Liver (tissue), 9 donors: ENCODE data around the gene MAL. TPM values are rescaled to one million over a fixed set of nuclear protein-coding genes. Genes with fewer than 3 reads are reported as not detected.

ENCODE experiments used
- DNase-seq: peaks from one replicate; pipeline ENCODE4 v3.0.0-alpha.2; 2017; ENCODE audit warnings: low spot score
- H3K27ac ChIP-seq, 2 donors: one replicate each; pipeline ENCODE4 v1.7.0; 2013; ENCODE audit warnings: inconsistent platforms in 2 of 2, low read length in 2 of 2, control low read depth in 1 of 2, low read depth in 1 of 2, mild to moderate bottlenecking in 1 of 2
- H3K27me3 ChIP-seq, 4 donors: one replicate each; pipeline versions ENCODE4 v1.6.1 to v1.7.0; 2013; ENCODE audit warnings: low read length in 3 of 4, inconsistent platforms in 1 of 4, mild to moderate bottlenecking in 1 of 4, moderate library complexity in 1 of 4; ENCODE audit not compliant: control insufficient read depth in 4 of 4, insufficient read depth in 4 of 4
- H3K36me3 ChIP-seq, 4 donors: one replicate each; pipeline versions ENCODE4 v1.6.1 to v1.7.0; 2013; ENCODE audit warnings: low read length in 3 of 4, mild to moderate bottlenecking in 3 of 4, low read depth in 1 of 4, moderate library complexity in 1 of 4; ENCODE audit not compliant: control insufficient read depth in 4 of 4, insufficient read depth in 3 of 4
- H3K4me1 ChIP-seq, 4 donors: one replicate each; pipeline versions ENCODE4 v1.6.1 to v1.7.0; 2013; ENCODE audit warnings: low read length in 3 of 4, mild to moderate bottlenecking in 3 of 4, moderate library complexity in 1 of 4; ENCODE audit not compliant: control insufficient read depth in 4 of 4, insufficient read depth in 4 of 4
- H3K4me3 ChIP-seq, 3 donors: one replicate each; pipeline versions ENCODE4 v1.6.1 to v1.7.0; 2013; ENCODE audit warnings: low read length in 3 of 3, control low read depth in 1 of 3, low read depth in 1 of 3, mild to moderate bottlenecking in 1 of 3
- H3K9ac ChIP-seq, 2 donors: one replicate each; pipeline ENCODE4 v1.7.0; 2013; ENCODE audit warnings: low read length in 2 of 2, mild to moderate bottlenecking in 2 of 2, moderate library complexity in 2 of 2, control low read depth in 1 of 2, low read depth in 1 of 2
- H3K9me3 ChIP-seq, 4 donors: one replicate each; pipeline versions ENCODE4 v1.6.1 to v1.7.0; 2013; ENCODE audit warnings: low read length in 3 of 4; ENCODE audit not compliant: control insufficient read depth in 4 of 4
- EGR1 ChIP-seq, 2 donors: IDR thresholded peaks; 2 replicates each; pipeline ENCODE4 v1.6.1; 2016 to 2018; ENCODE audit warnings: antibody characterized with exemption in 2 of 2, low read depth in 2 of 2
- FOXA1 ChIP-seq: IDR thresholded peaks from 2 replicates; pipeline ENCODE4 v1.6.1; 2016; ENCODE audit warnings: antibody characterized with exemption
- FOXA2 ChIP-seq: IDR thresholded peaks from 2 replicates; pipeline ENCODE4 v1.6.1; 2016; ENCODE audit warnings: antibody characterized with exemption
- HNF4A ChIP-seq, 2 donors: conservative IDR thresholded peaks; 2 replicates each; pipeline ENCODE4 v1.6.1; 2016; ENCODE audit warnings: antibody characterized with exemption in 2 of 2, mild to moderate bottlenecking in 2 of 2
- HNF4G ChIP-seq: IDR thresholded peaks from 2 replicates; pipeline ENCODE4 v1.6.1; 2016; ENCODE audit warnings: antibody characterized with exemption
- NR2F2 ChIP-seq: IDR thresholded peaks from 2 replicates; pipeline ENCODE4 v1.6.1; 2016; ENCODE audit warnings: antibody characterized with exemption
- RAD21 ChIP-seq, 2 donors: IDR thresholded peaks; 2 replicates each; pipeline ENCODE4 v1.6.1; 2016; ENCODE audit warnings: antibody characterized with exemption in 2 of 2, mild to moderate bottlenecking in 2 of 2
- SP1 ChIP-seq: IDR thresholded peaks from 2 replicates; pipeline ENCODE4 v1.6.1; 2018; ENCODE audit warnings: antibody characterized with exemption, mild to moderate bottlenecking
- YY1 ChIP-seq: IDR thresholded peaks from 2 replicates; pipeline ENCODE4 v1.6.1; 2016; ENCODE audit warnings: antibody characterized with exemption, mild to moderate bottlenecking
- WGBS: extraction: QIAGEN DNeasy Blood & Tissue Kit; methylation state at CpG from one replicate; pipeline ENCODE4 v1.1.7; 2013; 5-methylcytosine and 5-hydroxymethylcytosine counted together
- polyA plus RNA-seq, 2 donors: library from polyadenylated mRNA; stranded (reverse) in 1 of 2; unstranded in 1 of 2; fragments of 200-250 nt in 1 of 2; fragments of >200 nt in 1 of 2; fragmentation: Nextera tagmentation in 1 of 2; extraction: Ambion mirVana in 1 of 2; gene quantifications; one replicate each; pipeline versions ENCODE4 v1.2.1 to v1.2.3, GENCODE V29; 2013 to 2015
- total RNA-seq, 2 donors: library from RNA; depleted of rRNA; stranded (reverse); fragments of >200 nt; gene quantifications; one replicate each; pipeline ENCODE4 v1.2.3, GENCODE V29; 2014
- TF ChIP-seq, protein P1 (sequence below): IDR thresholded peaks from 2 replicates; pipeline ENCODE4 v1.6.1; 2016; ENCODE audit warnings: antibody characterized with exemption, mild to moderate bottlenecking
- TF ChIP-seq, protein P2 (sequence below): IDR thresholded peaks from 2 replicates; pipeline ENCODE4 v1.6.1; 2016; ENCODE audit warnings: antibody characterized with exemption
- TF ChIP-seq, protein P3 (sequence below): fragments of 150-350 bp; IDR thresholded peaks from 2 replicates; pipeline ENCODE4 v1.5.1; 2017; ENCODE audit warnings: improper control_type of control experiment, low read depth, low read length; ENCODE audit not compliant: missing input control
- donor health status: healthy.
- donor health status: healthy.
- donor health status: healthy.
- donor health status: healthy.
- donor health status: healthy.

MAL gene
- total and polyA plus RNA-seq, 4 donors: 0.51 TPM; not detected in 3

DNA sequence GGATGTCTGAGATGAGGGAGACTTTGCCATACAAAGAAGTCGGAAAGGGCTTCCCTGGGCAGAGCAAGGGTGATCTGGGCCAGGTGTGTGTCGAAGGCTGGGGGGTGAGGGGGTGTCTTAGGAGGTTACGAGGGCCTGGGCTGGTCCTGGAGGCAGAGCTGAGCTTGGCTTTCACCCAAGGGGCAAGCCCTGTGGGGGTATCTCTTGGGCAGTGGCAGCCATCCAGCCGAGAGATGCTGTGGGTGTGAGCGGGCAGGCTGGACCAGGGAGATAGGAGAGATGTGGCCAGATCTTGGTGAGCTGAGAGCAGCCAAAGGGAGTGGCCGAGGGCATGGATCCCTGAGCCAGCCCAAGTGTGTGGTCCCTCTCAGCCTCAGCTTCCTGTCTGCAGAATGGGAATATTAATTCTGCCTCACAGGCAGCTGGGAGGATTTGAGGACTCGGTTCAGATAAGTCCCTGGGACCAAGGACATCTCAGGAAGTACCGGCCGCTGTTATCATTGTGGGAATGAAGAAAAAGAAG lies 33.0 kb downstream of the MAL start (continued):
- TF ChIP-seq, protein P1, sequence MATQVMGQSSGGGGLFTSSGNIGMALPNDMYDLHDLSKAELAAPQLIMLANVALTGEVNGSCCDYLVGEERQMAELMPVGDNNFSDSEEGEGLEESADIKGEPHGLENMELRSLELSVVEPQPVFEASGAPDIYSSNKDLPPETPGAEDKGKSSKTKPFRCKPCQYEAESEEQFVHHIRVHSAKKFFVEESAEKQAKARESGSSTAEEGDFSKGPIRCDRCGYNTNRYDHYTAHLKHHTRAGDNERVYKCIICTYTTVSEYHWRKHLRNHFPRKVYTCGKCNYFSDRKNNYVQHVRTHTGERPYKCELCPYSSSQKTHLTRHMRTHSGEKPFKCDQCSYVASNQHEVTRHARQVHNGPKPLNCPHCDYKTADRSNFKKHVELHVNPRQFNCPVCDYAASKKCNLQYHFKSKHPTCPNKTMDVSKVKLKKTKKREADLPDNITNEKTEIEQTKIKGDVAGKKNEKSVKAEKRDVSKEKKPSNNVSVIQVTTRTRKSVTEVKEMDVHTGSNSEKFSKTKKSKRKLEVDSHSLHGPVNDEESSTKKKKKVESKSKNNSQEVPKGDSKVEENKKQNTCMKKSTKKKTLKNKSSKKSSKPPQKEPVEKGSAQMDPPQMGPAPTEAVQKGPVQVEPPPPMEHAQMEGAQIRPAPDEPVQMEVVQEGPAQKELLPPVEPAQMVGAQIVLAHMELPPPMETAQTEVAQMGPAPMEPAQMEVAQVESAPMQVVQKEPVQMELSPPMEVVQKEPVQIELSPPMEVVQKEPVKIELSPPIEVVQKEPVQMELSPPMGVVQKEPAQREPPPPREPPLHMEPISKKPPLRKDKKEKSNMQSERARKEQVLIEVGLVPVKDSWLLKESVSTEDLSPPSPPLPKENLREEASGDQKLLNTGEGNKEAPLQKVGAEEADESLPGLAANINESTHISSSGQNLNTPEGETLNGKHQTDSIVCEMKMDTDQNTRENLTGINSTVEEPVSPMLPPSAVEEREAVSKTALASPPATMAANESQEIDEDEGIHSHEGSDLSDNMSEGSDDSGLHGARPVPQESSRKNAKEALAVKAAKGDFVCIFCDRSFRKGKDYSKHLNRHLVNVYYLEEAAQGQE: no peak
- no peak for TF ChIP-seq NR2F2
- TF ChIP-seq FOXA2: no peak
- no peak for TF ChIP-seq SP1
- no peak for TF ChIP-seq HNF4G
- TF ChIP-seq EGR1 (IDR thresholded peaks at IDR 0.05; ENCODE audit: low read depth in 2 of 2): no peak
- no peak for TF ChIP-seq FOXA1
- TF ChIP-seq RAD21 (IDR thresholded peaks at IDR 0.05): no peak
- no peak for TF ChIP-seq HNF4A (conservative IDR thresholded peaks at IDR 0.05)
- TF ChIP-seq YY1: no peak

DNA sequence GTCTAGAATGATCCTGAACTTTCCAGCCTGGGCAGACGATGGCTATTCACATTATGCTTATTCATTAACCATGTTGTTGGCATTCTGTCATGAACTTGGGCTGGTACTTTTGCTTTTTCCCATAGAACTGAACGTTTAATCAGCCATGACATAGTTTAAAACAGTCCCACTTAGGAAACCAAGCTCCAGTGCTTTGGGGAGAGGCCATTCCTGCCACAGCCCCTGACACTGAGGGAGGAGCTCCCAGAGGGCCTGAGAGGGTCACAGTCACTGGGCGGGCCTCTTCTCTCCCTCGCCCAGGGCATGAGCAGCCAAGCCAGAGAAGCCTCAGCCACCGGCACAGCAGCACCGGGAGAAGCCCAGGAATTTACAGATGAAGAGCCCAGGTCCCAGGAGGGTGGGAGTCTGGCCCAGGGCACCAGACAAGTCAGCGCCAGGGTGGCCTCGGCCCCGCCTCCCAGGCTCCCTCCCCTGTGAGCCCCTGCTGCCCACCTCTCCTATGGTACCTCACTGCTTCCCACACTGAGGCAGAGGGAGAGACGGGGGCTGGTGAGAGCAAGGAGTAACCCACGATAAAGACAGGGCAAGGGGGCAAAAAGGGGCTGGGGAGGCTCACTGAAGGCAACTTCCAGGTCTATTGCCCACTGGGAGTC lies 33.6 kb downstream of the MAL start:
- 54% methylated on average over 11 of the region's 11 CpGs for WGBS
- H3K4me3 ChIP-seq: no peak overlapping the region
- H3K9ac ChIP-seq: no peak overlapping the region
- DNase-seq: no peak
- TF ChIP-seq, protein P2, sequence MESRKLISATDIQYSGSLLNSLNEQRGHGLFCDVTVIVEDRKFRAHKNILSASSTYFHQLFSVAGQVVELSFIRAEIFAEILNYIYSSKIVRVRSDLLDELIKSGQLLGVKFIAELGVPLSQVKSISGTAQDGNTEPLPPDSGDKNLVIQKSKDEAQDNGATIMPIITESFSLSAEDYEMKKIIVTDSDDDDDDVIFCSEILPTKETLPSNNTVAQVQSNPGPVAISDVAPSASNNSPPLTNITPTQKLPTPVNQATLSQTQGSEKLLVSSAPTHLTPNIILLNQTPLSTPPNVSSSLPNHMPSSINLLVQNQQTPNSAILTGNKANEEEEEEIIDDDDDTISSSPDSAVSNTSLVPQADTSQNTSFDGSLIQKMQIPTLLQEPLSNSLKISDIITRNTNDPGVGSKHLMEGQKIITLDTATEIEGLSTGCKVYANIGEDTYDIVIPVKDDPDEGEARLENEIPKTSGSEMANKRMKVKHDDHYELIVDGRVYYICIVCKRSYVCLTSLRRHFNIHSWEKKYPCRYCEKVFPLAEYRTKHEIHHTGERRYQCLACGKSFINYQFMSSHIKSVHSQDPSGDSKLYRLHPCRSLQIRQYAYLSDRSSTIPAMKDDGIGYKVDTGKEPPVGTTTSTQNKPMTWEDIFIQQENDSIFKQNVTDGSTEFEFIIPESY: no peak
- TF ChIP-seq NR2F2 (no peak), HNF4A (conservative IDR thresholded peaks at IDR 0.05) (no peak)
- TF ChIP-seq, protein P3, sequence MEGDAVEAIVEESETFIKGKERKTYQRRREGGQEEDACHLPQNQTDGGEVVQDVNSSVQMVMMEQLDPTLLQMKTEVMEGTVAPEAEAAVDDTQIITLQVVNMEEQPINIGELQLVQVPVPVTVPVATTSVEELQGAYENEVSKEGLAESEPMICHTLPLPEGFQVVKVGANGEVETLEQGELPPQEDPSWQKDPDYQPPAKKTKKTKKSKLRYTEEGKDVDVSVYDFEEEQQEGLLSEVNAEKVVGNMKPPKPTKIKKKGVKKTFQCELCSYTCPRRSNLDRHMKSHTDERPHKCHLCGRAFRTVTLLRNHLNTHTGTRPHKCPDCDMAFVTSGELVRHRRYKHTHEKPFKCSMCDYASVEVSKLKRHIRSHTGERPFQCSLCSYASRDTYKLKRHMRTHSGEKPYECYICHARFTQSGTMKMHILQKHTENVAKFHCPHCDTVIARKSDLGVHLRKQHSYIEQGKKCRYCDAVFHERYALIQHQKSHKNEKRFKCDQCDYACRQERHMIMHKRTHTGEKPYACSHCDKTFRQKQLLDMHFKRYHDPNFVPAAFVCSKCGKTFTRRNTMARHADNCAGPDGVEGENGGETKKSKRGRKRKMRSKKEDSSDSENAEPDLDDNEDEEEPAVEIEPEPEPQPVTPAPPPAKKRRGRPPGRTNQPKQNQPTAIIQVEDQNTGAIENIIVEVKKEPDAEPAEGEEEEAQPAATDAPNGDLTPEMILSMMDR: no peak
- no peaks in the 10 kb centered on the region for H3K4me1 ChIP-seq
- no peaks in the 10 kb centered on the region for H3K36me3 ChIP-seq
- H3K27me3 ChIP-seq: peaks cover 0 to 4% (median 0%) of the 10 kb centered on the region in 4 donors
- no peak overlapping the region for H3K27ac ChIP-seq
- H3K9me3 ChIP-seq: no peaks in the 10 kb centered on the region
